GM20431 (cell line): ENCODE data around the gene ZNF165.
"Not testable (repeated sequence)": the region's sequence is repeated elsewhere in the genome, so short reads cannot be mapped to it uniquely, and the experiment has no call there.

ENCODE experiments used
- in situ Hi-C: fragments of 300-500 bp; cut with MseI, MboI; formaldehyde crosslinking; loops from one replicate; pipeline ENCODE4 v1.15.0; 2020; ENCODE audit warnings: low sequenced_read_pairs; ENCODE audit not compliant: unreplicated experiment

Gene ZNF165

GRCh38 chr6:28118217-28118616 lies 37.8 kb downstream of the ZNF165 start:
- in situ Hi-C loops: no loop called here

- in situ Hi-C loops: no loop called here
Measured at GRCh38 chr6:28121876-28122275, 41.5 kb downstream of the ZNF165 start.

- in situ Hi-C loops: not testable (repeated sequence)
Measured at GRCh38 chr6:28122283-28122682, 41.9 kb downstream of the ZNF165 start.

GRCh38 chr6:28124350-28124970 lies 44.1 kb downstream of the ZNF165 start, which contains the start of gene ZSCAN16:
TSS of gene ZSCAN16 (plus strand) at chr6:28124609. CDS start at chr6:28125444, 835 bp downstream.
- in situ Hi-C loops: no loop called here

- in situ Hi-C loops: loop anchor here (25.0 kb wide), 1 partner anchor 237 kb away; no protein-coding TSS in a partner anchor
Measured at GRCh38 chr6:28124971-28125353, 44.6 kb downstream of the ZNF165 start.

- in situ Hi-C loops: loop anchor here (25.0 kb wide), 1 partner anchor 237 kb away; no protein-coding TSS in a partner anchor
Measured at GRCh38 chr6:28125401-28125800, 45.0 kb downstream of the ZNF165 start.

DNA sequence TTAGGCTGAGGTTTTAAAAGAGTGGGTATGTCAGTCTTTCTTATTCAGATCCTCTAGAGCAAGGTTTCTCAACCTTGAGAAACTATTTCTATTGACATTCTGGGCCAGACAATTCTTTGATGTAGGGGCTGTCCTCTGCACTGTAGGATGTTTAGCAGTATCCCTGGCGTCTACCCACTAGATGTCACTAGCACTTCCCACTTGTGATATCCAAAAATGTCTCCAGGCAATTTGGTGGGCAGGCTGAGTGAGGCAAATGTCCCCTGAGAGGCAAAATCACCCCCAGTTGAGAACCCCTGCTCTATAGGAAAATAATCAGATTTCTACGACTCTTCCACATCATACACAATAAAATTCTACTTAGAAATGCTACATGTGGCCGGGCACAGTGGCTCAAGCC lies 53.6 kb downstream of the ZNF165 start:
- in situ Hi-C loops: loop anchor here (25.0 kb wide), 1 partner anchor 228 kb away; no protein-coding TSS in a partner anchor

DNA sequence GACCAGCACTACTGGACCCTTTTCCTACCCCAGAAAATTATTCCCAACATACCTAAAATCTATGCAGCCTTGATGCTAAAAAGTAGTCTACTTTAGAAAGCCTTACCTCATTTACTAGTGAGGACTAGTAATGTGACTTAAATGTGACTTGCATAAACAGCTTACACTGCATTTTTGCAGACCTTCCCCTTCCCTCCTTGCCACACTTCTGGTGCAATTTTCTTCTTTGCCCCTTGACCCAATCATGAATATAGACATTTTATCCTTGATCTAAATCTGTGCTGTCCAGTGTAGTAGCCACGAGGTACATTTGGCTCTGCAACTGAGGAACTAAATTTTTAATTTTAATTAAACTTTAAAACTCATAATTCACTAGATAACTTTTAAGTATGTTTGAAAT lies 54.3 kb downstream of the ZNF165 start:
- in situ Hi-C loops: loop anchor here (25.0 kb wide), 1 partner anchor 228 kb away; no protein-coding TSS in a partner anchor

DNA sequence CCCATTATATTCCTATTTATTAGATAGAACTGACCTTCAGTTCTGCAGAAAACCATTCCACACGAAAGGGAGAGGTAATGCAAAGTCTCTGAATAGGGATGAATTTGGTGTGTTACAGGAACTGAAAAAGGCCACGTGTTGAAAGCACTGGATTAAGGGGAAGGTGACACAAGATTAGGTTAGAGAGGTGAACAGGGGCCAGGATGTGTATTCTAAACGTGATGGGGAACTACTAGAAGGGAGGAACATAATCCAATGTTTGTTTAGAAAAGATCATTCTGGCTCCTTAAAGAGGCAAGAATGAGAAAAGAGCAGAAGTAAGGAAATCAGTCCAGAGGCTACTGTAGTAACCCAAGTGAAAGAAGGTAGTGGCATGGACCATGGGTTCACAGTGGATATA lies 55.0 kb downstream of the ZNF165 start:
- in situ Hi-C loops: loop anchor here (25.0 kb wide), 1 partner anchor 227 kb away; no protein-coding TSS in a partner anchor

DNA sequence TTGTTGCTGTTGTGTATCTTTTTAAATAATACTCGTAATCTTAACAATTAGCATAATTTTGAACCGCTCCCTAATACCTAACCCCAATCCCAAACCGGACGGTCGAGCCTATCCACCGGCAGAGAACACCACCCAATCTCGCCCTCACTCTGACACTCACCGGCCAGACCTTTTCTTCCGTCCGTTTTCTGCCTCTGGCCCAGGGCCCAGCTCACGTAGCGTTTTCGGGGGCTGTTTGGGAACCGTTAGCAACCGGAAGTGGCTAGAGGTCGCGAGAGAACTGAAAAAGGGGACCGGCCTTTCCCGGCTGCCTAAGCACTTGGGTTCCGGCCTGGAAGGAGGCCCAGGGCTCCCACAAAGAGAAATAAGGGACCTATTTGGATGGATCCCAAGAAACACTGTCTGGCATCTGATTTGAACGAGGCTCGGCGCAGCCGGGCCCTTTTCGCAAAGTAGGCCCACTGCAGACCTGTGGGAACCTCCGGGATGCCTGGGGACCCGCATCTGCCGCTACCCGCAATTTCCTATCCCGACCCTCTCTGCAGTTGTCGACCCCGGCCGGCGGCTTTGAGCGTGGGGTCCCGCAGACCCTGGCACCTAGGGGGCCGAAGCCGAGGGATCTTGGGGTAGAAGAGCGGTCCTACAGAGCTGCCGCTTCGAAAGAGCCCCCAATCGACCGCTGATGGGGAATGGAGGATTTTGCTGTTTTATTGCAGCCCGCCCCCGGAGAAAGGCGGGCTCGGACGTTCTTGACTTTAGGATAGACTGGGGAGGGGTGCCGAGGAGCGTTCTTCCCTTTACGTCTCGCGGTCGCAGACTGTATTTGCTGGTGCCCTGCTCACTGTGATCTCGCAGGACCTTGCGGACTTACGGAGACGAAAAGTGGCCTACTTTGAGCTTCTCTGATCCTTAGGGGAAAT lies 56.5 kb downstream of the ZNF165 start:
- in situ Hi-C loops: loop anchor here (25.0 kb wide), 1 partner anchor 225 kb away; no protein-coding TSS in a partner anchor

DNA sequence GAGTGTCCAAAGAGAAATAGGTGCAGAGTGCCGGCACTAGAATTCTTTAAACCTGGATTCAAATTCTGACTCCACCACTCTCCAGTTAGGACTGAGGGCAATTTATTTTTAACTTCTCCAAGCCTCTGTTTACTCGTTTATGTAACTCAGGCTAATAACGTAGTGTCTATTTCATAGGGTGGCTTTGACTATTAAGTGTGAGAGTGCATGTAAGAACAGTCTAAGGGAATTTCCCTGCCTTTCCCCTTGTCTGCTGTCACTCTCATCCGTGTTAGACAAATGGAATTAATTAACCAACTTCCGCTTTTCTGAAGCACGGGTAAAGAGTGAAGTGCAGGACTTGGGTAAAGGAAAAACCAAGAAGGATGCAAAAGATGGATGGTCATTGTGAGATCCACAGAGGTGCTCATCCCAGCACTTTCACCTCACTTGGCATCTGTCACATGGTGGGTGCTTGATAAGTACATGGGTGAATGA lies 57.2 kb downstream of the ZNF165 start:
- in situ Hi-C loops: loop anchor here (25.0 kb wide), 1 partner anchor 225 kb away; no protein-coding TSS in a partner anchor
